ENCODE results near the gene RHOBTB1. TPM values are rescaled to one million over a fixed set of nuclear protein-coding genes. Genes with fewer than 3 reads are reported as not detected.

RHOBTB1 gene
- total RNA-seq, 1 donor from 2014 or later: 12.1 TPM

GRCh38 chr10:60890811-60891210, 53.2 kb downstream of the RHOBTB1 start:
- intact Hi-C loops (cut with DNase I): no loop called here
- peak; percentile 52 for ATAC-seq

GRCh38 chr10:60883187-60883586, 60.8 kb downstream of the RHOBTB1 start:
- DNase-seq (ENCODE audit: missing footprints) (no peak), ATAC-seq (peak; percentile 82)
- intact Hi-C loops (cut with DNase I): loop anchor here (1.0 to 2.0 kb wide), 2 partner anchors 60 to 81 kb away; no protein-coding TSS in a partner anchor

More at GRCh38 chr10:60890811-60891210, 53.2 kb downstream of the RHOBTB1 start:
- no peak for DNase-seq (ENCODE audit: missing footprints)

GRCh38 chr10:60878224-60878623, 65.8 kb downstream of the RHOBTB1 start:
- intact Hi-C loops (cut with DNase I): no loop called here
- DNase-seq (ENCODE audit: missing footprints) (no peak), ATAC-seq (no peak)

DNA sequence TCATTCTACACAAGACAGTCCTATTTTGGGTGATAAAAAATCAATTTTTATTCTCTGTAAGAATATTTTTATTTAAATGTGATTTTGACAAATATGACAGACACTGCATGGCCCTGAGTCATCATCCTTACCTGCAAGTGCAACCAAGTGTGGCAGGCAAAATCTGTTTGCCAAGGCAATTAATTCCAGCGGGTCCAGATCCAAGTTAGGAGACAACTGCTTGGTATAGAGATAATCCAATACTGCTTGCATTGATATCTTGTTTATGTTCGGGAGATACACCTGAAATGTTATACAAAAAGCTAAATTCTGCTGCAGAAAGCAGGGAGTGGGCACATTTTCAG, 66.2 kb downstream of the RHOBTB1 start:
- ATAC-seq: no peak
- intact Hi-C loops (cut with DNase I): no loop called here
- no peak for DNase-seq (ENCODE audit: missing footprints)

- DNase-seq (ENCODE audit: missing footprints): no peak
- no peak for ATAC-seq
- intact Hi-C loops (cut with DNase I): no loop called here
Observed at GRCh38 chr10:60877061-60877776, 66.8 kb downstream of the RHOBTB1 start.

GRCh38 chr10:60873758-60874157, 70.2 kb downstream of the RHOBTB1 start:
- ATAC-seq (no peak), DNase-seq (ENCODE audit: missing footprints) (no peak)
- intact Hi-C loops (cut with DNase I): no loop called here

GRCh38 chr10:60872451-60872850, 71.5 kb downstream of the RHOBTB1 start:
- intact Hi-C loops (cut with DNase I): no loop called here
- ATAC-seq (no peak), DNase-seq (ENCODE audit: missing footprints) (no peak)

DNA sequence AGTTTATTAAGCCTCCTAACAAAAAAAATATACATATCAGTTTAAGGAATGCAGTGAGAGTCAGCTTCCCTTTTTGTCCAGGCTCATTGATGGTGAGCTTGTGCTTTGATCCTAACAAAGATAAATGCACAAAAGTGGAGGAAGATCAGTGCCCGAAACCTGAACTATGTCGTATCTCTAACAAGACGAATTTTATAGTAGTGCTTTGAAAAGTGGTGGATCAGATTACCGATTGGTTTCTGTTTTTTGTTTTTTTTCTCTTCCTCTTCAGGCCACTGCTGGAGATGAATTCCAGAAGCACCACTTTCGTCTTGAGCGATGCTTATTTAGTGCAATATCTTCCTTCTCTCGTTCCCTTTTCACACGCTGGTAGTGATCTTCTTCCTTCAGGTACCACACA, 72.8 kb downstream of the RHOBTB1 start:
- intact Hi-C loops (cut with DNase I): no loop called here
- DNase-seq (ENCODE audit: missing footprints) (no peak), ATAC-seq (no peak)

- intact Hi-C loops (cut with DNase I): no loop called here
- ATAC-seq (no peak), DNase-seq (ENCODE audit: missing footprints) (no peak)
Observed at GRCh38 chr10:60870803-60871202, 73.2 kb downstream of the RHOBTB1 start.

DNA sequence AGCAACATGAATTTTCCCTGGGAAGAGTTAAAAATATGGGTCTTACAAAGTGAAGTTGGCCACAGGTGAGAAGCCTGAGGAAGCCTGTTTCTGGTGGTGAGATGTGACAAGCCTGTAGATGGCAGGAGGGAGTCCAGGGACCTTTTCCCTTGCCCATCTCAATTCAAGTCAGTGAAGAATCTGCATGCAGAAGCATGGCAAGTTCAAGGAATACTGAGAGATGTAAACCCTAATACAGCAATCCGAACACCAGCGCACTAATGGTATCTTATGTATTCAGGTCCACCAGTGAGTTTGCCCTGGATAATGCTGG, 73.6 kb downstream of the RHOBTB1 start:
- no peak for DNase-seq (ENCODE audit: missing footprints)
- no peak for ATAC-seq
- intact Hi-C loops (cut with DNase I): no loop called here

- intact Hi-C loops (cut with DNase I): no loop called here
- ATAC-seq (no peak), DNase-seq (ENCODE audit: missing footprints) (no peak)
Observed at GRCh38 chr10:60869652-60870415, 74.2 kb downstream of the RHOBTB1 start.

- ATAC-seq: no peak
- DNase-seq (ENCODE audit: missing footprints): no peak
- intact Hi-C loops (cut with DNase I): no loop called here
Observed at GRCh38 chr10:60868946-60869345, 75.0 kb downstream of the RHOBTB1 start.

GRCh38 chr10:60865198-60865783, 78.7 kb downstream of the RHOBTB1 start:
- intact Hi-C loops (cut with DNase I): no loop called here
- ATAC-seq (no peak), DNase-seq (ENCODE audit: missing footprints) (no peak)

DNA sequence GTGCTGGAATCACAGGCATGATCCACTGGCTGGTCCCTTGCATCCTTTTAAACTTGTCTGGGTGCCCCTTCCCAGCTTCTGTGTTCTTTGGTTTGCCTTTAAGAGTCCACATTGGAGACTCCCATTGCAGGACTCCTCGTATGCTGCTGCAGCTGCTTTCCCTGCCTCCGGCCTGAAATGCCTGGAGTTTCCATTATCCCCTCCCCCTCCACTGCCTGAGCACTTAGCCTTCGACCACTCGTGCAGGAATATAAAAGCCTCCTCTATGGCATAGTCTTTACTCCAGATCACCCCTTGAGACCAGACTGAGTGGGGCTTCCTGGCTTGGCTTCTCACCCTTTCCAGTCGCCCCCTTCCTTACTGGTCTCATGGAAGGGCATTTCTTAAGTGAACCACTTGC, 80.2 kb downstream of the RHOBTB1 start:
- ATAC-seq: no peak
- intact Hi-C loops (cut with DNase I): no loop called here

GRCh38 chr10:60862517-60862916, 81.5 kb downstream of the RHOBTB1 start:
- no peak for DNase-seq (ENCODE audit: missing footprints)
- intact Hi-C loops (cut with DNase I): no loop called here
- ATAC-seq: no peak

More for the DNA sequence above, 80.2 kb downstream of the RHOBTB1 start:
- DNase-seq (ENCODE audit: missing footprints): no peak

DNA sequence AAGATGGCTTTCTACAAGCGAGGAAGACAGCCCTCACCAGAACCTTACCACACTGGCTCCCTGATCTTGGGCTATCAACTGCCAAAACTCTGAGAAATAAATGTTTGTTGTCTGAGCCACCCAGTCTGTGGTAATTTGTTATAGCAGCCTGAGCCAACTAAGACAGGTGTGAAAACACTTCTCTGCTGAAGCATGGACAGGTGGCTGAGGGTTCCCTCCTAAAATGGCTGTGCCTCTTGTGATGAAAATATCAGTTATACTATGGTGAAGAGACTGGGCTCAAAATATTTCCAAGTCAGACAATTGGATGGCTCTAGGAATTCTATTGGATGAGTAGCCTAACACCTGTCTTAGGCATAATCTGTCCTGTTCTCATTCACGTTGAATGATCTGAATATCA, 87.6 kb downstream of the RHOBTB1 start:
- no peak for DNase-seq (ENCODE audit: missing footprints)
- no peak for ATAC-seq
- intact Hi-C loops (cut with DNase I): no loop called here

GRCh38 chr10:60853637-60854036, 90.3 kb downstream of the RHOBTB1 start:
- DNase-seq (ENCODE audit: missing footprints) (no peak), ATAC-seq (no peak)
- intact Hi-C loops (cut with DNase I): no loop called here

- intact Hi-C loops (cut with DNase I): no loop called here
- DNase-seq (ENCODE audit: missing footprints) (no peak), ATAC-seq (peak; percentile 68)
Observed at GRCh38 chr10:60853107-60853506, 90.9 kb downstream of the RHOBTB1 start.

DNA sequence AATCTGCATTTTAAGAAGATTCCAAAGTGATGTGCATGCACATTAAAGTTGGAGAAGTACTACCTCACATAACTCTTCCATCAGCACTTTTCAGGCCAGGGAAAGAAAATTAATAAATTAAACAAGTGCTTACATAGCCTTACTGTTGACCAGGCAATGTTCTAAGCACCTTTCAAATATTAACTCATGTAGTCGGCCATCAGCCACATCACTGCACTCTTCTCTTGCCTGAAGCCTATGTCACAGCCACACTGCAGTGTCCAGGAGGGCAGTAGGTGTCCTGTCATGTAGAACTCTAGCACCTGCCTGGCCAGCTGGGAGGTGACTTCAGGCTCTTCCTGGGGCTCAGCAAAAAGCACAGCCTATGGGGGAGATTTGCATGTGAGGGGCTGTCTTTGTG, 94.2 kb downstream of the RHOBTB1 start:
- ATAC-seq: no peak
- DNase-seq (ENCODE audit: missing footprints): no peak
- intact Hi-C loops (cut with DNase I): no loop called here

DNA sequence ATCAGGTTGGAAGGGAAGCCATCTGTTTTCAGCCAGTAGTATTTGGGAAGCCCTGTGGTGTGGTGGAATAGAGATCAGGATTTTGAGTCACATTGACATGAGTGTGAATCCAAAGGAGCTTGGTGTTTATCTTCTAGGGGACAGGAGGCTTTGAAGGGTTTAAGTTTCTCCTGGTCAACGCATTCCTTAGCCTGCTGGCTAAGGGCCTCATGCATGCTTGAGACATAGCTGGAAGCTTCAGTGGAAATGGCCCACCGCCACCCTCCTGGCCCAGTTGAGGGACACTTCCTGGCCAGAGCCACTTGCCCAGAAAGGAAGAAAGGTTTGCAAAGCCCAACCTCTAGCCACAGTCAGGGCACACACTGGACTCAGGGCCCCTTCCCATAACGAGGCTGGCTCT, 94.8 kb downstream of the RHOBTB1 start:
- intact Hi-C loops (cut with DNase I): no loop called here
- no peak for ATAC-seq

More for the DNA sequence above, 94.8 kb downstream of the RHOBTB1 start:
- no peak for DNase-seq (ENCODE audit: missing footprints)
